Activated CD8-positive, alpha-beta memory T cell treated with anti-CD3 and anti-CD28 coated beads, Interleukin-2, amount 50 U/mL, for 1 hour (primary cell): ENCODE measurements around the gene NOP16.
A peak's percentile ranks its signal among the peaks of the same experiment; 100 is the strongest.

Experiments used
- DNase-seq: peaks from one replicate; pipeline ENCODE4 v3.0.0-alpha.2; 2020; ENCODE audit errors: extremely low read depth

NOP16 gene

DNA sequence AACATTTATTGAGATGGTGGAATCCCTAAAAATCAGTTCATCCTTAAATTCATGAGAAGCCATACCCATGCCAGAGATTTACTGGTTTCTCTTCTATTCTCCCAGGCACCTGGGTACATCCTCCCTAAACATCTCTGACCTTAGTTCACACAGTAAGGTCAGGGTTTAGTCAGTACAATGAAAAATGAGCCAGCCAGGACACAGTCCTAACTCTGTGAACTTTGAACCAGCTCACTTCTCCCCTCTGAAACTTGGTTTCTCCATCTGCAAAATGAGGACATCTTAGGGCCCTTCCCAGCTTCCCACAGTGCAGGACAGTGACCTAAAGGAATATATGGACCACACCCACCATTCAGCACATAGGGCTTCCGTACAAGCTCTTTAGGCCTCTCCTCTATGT is 1.9 kb downstream of the NOP16 start:
- DNase-seq = no peak

- DNase-seq = no peak
Measured at GRCh38 chr5:176384991-176385390, 3.4 kb downstream of the NOP16 start.

GRCh38 chr5:176384366-176384930 is 4.0 kb downstream of the NOP16 start:
- no peak for DNase-seq

DNA sequence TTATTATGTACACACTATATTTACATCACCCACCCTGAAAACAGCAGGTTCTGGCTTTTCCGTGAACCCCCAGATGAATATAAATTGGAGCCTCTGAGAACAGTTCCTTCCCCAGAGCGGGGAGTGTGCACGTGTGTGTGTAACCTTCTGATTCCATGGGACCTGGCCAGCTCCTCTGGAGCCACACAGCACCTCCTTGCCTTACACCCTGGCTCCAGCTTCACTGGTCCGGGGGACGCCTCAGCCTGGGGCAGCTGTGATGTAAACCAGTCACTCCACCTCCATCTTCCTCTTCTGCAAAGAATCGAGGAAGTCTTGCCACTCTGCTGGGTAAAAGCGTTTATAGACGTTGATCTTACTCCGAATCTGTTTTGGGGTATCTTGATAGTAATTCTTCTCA is 4.4 kb downstream of the NOP16 start:
- DNase-seq = no peak

- DNase-seq = no peak
Measured at GRCh38 chr5:176383248-176383905, 5.0 kb downstream of the NOP16 start.

DNA sequence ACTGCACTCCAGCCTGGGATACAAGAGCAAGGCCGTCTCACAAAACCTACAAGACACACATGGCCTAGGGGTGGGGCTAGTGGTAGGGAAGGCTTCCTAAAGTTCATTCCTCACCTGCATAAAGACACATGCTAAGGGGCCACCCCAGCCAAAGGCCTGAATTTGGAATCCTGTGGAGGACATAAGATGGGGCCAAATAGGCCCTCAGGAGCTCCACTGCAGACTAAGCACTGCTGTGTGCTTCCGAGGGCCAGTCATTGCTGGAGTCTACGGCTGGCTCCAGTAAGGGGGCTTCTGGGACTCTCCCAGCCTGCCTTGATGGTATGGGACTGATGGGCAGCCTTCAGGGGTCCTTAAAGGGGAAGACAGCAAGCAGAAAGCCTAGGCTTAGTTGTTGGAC is 5.7 kb downstream of the NOP16 start:
- no peak for DNase-seq

- no peak for DNase-seq
Measured at GRCh38 chr5:176381979-176382378, 6.4 kb downstream of the NOP16 start.

DNA sequence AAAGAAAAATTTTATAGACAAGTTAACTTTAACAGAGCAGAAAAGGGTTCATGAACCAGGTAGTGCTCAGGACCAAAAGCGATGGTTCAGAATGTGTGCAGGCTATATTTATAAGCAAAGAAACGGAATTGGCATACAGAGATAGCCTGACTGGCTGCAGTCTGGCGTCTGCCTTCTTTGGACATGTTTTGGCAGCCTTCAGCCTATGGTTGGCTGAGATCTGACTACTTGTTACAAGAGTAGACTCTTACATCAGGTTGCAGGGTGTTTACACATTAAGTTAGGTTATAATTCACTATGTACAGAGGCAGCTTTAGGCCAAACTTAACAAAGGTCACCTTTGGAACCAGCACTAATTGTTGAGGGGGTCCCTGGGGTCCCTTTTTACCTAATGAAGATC is 7.0 kb downstream of the NOP16 start:
- DNase-seq = no peak

DNA sequence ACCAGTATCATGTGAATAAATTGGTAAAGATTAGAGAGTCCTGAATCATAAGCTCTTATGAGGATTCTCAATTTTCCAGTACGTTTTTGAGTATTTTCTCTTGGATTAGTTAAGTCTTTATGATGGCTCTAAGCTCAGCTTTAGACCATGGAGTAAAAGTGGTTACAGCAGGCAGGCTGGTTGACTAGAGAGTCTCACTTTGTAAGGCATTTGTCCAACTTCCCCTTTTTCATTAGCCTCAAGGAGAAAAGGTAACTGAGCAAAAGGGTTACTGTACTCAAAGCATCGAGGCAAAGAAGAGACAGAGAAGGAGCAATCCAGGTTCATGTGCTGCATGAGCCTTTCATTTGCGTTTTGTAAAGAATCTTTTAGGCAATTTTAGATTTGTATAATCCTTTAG is 8.5 kb downstream of the NOP16 start:
- DNase-seq = no peak

GRCh38 chr5:176373100-176373818 is 15.1 kb downstream of the NOP16 start:
- DNase-seq = no peak

DNA sequence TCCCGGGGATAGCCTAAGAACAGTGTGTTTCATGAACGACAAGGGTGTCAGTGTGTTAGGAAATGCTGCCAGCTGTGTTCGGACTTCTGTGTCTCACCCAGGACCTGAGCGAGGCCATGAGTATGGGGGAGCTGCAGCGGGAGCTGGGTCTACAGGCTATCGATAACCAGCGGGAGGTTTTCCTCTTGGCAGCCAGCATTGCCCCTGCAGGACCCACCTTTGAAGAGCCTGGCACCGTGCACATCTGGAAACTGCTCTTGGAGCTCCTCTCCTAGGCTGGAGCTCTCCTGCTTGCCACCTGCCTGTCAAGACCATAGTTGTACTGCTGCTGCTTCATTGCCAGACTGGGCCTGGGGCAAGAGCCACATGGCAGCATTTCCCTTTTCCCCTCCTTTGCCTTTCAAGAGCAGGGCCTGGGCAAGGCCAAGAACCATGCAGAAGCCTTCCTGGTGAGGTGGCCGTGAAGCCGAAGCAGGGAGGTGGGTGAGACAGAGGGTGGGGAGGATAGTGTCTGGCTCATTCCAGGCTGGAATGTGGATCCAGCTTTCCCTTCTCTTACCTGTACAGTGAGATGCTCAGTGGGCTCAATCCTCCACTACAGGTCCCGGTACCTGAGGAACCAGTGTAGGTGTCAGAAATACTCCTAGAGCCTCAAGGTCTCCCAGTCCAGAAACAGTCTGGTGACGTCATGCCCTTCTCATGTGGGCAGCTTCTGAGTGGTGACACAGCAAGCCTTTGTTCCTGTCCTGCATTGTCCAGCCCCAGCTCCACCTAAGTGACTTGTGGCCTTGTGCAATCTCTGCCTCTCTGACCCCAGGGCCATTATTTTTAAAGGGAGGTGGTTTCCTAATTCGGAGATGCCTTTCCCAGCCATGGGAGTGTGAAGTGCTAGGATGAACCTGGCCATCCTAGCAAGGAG is 16.5 kb downstream of the NOP16 start:
- no peak for DNase-seq

GRCh38 chr5:176369934-176370711 is 18.3 kb downstream of the NOP16 start:
- no peak for DNase-seq

- DNase-seq = no peak
Measured at GRCh38 chr5:176368726-176369125, 19.7 kb downstream of the NOP16 start.

DNA sequence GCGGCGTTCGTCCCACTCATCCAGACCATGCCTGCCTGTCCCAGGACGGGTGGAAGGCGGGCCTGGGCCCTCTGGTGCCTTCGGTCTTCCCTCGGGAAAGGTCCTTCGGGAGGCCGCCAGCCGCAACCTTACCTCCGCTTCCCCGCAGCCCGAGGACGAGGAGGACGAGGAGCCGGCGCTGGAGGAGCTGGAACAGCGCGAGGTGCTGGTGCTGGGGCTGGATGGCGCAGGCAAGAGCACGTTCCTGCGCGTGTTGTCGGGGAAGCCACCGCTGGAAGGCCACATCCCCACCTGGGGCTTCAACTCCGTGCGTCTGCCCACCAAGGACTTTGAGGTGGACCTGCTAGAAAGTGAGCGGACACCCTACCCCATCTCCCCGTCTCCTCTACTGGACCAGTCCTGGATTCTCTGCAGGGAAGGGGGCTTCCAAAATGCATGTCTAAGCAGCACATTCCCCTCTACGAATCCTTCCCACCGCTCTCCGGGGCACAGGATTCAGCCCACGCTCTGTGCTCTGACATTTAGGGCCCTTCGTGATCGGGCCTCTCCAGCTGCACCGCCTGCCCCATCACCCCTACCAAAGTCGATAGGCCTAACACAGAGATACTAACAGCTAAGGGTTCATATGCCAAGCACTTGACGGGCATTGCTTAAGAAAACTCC is 22.0 kb downstream of the NOP16 start:
- no peak for DNase-seq

- no peak for DNase-seq
Measured at GRCh38 chr5:176365351-176366231, 22.8 kb downstream of the NOP16 start, which contains the start of gene ARL10. TSS of gene ARL10 (plus strand) at chr5:176365487. CDS start at chr5:176365564, 77 bp downstream.

GRCh38 chr5:176364765-176365350 is 23.5 kb downstream of the NOP16 start:
- DNase-seq = no peak

DNA sequence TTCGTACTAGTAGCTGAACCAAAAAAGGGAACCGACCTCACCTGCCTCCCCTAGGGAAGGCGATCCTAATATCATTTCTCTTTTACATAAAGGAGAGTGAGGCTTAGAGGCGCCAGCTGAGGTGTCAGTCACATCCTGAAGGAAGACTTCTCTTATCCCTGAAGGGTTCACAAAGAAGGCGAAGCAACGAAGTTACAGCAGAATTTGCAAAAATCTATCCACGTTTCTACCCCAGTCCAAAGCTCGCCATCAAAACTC is 26.2 kb downstream of the NOP16 start:
- DNase-seq = no peak

GRCh38 chr5:176361437-176362232 is 26.8 kb downstream of the NOP16 start, which contains the start of gene KIAA1191:
TSS of gene KIAA1191 (minus strand) at chr5:176361764. CDS start at chr5:176359508, 2,256 bp downstream.
- DNase-seq = peak; percentile 77
